Measurements from ENCODE around the gene DTX3L.

DNA sequence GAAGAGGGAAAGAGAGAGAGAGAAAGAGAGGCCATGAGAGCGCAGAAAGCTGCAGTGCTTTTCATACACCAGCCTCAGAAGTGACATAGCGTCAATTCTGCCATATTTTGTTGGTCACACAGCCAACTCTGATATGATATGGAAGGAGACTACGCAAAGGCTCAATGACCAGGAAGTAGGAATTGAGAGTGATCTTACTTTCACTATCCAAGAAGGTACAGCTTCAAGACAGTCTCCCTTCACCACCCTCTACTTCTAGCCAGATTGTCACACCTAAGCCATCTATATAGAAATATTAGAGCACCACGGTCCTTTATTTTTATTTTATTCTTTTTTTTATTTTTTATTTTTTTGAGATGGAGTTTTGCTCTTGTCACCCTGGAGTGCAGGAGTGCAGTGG is 34.4 kb downstream of the DTX3L start:
- TF ChIP-seq POLR2AphosphoS5 (IDR thresholded peaks at IDR 0.05; ENCODE audit: borderline replicate concordance, low read depth, low read length) (no peak), EZH2 (IDR thresholded peaks at IDR 0.05) (no peak), FOXP2 (optimal IDR thresholded peaks at IDR 0.05; ENCODE audit: control extremely low read depth, extremely low read length, insufficient read depth) (no peak)

All from SK-N-MC (cell line).